Measurements from ENCODE around the gene UXS1. TPM values are rescaled to one million over a fixed set of nuclear protein-coding genes. Genes with fewer than 3 reads are reported as not detected.

The UXS1 gene
- total and polyA plus RNA-seq, 2 donors (not counting 1 experiment from before 2014, with no cell fraction given): 20.3 to 44.8 TPM

DNA sequence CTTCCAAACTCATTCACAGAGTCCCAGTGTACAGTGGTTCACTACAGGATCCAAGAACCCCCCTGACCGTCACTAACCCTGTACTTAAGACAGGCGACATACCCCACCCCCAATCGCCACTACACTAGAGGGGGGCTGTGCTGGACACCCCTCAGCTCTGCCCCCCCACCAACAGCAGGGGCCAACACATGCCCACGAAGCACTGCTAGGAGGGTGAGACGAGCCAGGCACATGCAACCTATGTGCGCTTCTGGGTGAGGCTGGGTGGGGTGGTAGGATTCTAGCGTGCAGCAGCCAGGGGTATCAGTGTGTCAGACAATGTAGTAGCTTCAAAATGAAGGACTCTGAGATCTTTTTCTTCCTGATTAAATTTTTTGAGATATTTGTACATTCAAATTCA is 67.8 kb downstream of the UXS1 start:
- intact Hi-C loops (cut with micrococcal nuclease): no loop called here
- no peaks in the 10 kb centered on the region for H3K9me3 Mint-ChIP-seq (ENCODE audit: insufficient read depth)
- Histone ChIP-seq H3K27me3 (replicated peaks in 1 of 4; ENCODE audit: control extremely low read depth in 1 of 4, control insufficient read depth in 3 of 4, insufficient read depth in 4 of 4, low read length in 3 of 4) (no peaks in the 10 kb centered on the region), H3K4me3 (ENCODE audit: control extremely low read depth in 1 of 5, extremely low read depth in 1 of 5, insufficient read depth in 1 of 5, low read depth in 2 of 5, low read length in 4 of 5) (no peak overlapping the region), H3K9me3 (ENCODE audit: control extremely low read depth in 1 of 3, control insufficient read depth in 2 of 3, insufficient read depth in 1 of 3, low read length in 2 of 3) (no peaks in the 10 kb centered on the region), H3K9ac (ENCODE audit: low read length) (no peak overlapping the region), H3K4me2 (replicated peaks; ENCODE audit: low read depth, low read length, poor library complexity, severe bottlenecking) (no peak overlapping the region), H3K27ac (ENCODE audit: low read length in 2 of 2) (no peak overlapping the region), H3K4me1 (ENCODE audit: control insufficient read depth in 2 of 2, insufficient read depth in 2 of 2, low read length in 2 of 2) (no peaks in the 10 kb centered on the region), H3K36me3 (replicated peaks in 1 of 2; ENCODE audit: control extremely low read depth in 1 of 2, control insufficient read depth in 1 of 2, extremely low read depth in 1 of 2, insufficient read depth in 2 of 2, low read length in 1 of 2) (peaks cover 5 to 48% of the 10 kb centered on the region in 2 experiments), H3K79me2 (ENCODE audit: control insufficient read depth, insufficient read depth, low read length) (peaks cover 15% of the 10 kb centered on the region), H4K20me1 (ENCODE audit: control insufficient read depth, insufficient read depth, low read length, poor library complexity, severe bottlenecking) (peaks cover 13% of the 10 kb centered on the region), H2AFZ (ENCODE audit: insufficient read depth, low read depth, low read length, poor library complexity, severe bottlenecking) (no peak overlapping the region)
- H3K27me3 Mint-ChIP-seq: no peaks in the 10 kb centered on the region
- DNase-seq (no peak), ATAC-seq (ENCODE audit: low read depth) (no peak)
- no peak overlapping the region for H3K4me3 Mint-ChIP-seq
- WGBS (ENCODE audit: insufficient coverage): 100% methylated on average over 3 of the region's 7 CpGs
- CTCF ChIA-PET: no interaction called here
- POLR2A ChIA-PET: no interaction called here
- H3K27ac Mint-ChIP-seq: no peak overlapping the region
- H3K4me1 Mint-ChIP-seq: peaks cover 3% of the 10 kb centered on the region
- no peak for TF ChIP-seq EZH2 (IDR thresholded peaks at IDR 0.05; ENCODE audit: borderline replicate concordance, insufficient read depth, low read depth, low read length, poor library complexity, severe bottlenecking)
- TF ChIP-seq, protein P1, sequence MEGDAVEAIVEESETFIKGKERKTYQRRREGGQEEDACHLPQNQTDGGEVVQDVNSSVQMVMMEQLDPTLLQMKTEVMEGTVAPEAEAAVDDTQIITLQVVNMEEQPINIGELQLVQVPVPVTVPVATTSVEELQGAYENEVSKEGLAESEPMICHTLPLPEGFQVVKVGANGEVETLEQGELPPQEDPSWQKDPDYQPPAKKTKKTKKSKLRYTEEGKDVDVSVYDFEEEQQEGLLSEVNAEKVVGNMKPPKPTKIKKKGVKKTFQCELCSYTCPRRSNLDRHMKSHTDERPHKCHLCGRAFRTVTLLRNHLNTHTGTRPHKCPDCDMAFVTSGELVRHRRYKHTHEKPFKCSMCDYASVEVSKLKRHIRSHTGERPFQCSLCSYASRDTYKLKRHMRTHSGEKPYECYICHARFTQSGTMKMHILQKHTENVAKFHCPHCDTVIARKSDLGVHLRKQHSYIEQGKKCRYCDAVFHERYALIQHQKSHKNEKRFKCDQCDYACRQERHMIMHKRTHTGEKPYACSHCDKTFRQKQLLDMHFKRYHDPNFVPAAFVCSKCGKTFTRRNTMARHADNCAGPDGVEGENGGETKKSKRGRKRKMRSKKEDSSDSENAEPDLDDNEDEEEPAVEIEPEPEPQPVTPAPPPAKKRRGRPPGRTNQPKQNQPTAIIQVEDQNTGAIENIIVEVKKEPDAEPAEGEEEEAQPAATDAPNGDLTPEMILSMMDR (IDR thresholded peaks at IDR 0.05): no peak

DNA sequence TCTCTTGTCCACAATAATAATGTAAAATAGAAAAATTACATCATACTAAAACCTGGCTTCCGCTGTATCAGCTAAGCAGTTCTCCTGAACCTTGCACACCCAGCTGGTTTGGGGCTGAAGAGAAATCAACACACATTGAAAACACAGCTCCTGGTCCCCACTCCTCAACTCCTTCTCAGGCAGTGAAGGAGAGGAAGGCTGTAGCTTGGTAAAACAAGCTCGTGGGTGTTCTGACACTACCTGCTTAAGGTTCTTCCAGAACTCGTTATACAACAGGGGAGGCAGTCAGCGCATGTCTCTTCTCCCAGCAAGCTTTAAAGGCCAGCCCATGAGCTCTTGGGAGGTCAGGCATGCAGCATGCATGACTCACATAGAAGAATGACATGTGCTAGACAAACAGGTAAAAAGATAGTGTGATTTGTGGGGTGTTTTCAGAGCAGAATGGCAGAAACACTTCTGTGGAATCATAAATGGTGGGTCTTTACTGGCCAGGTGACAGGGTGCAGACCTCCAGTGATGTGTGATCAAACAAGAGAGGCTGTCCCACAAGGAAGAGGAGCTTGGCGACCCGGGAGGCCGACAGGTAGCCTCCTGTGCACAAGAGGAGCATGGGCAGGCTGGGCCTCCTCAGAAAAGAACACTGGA is 69.1 kb downstream of the UXS1 start:
- Histone ChIP-seq H3K9me3 (ENCODE audit: control extremely low read depth in 1 of 3, control insufficient read depth in 2 of 3, insufficient read depth in 1 of 3, low read length in 2 of 3) (no peaks in the 10 kb centered on the region), H3K4me1 (ENCODE audit: control insufficient read depth in 2 of 2, insufficient read depth in 2 of 2, low read length in 2 of 2) (peaks cover 4% of the 10 kb centered on the region in 2 donors), H3K4me2 (replicated peaks; ENCODE audit: low read depth, low read length, poor library complexity, severe bottlenecking) (no peak overlapping the region), H3K27me3 (replicated peaks in 1 of 4; ENCODE audit: control extremely low read depth in 1 of 4, control insufficient read depth in 3 of 4, insufficient read depth in 4 of 4, low read length in 3 of 4) (no peaks in the 10 kb centered on the region), H4K20me1 (ENCODE audit: control insufficient read depth, insufficient read depth, low read length, poor library complexity, severe bottlenecking) (peaks cover 8% of the 10 kb centered on the region), H3K9ac (ENCODE audit: low read length) (no peak overlapping the region), H3K36me3 (replicated peaks in 1 of 2; ENCODE audit: control extremely low read depth in 1 of 2, control insufficient read depth in 1 of 2, extremely low read depth in 1 of 2, insufficient read depth in 2 of 2, low read length in 1 of 2) (peaks cover 3 to 60% of the 10 kb centered on the region in 2 experiments), H3K79me2 (ENCODE audit: control insufficient read depth, insufficient read depth, low read length) (peaks cover 10% of the 10 kb centered on the region), H3K27ac (ENCODE audit: low read length in 2 of 2) (no peak overlapping the region), H3K4me3 (ENCODE audit: control extremely low read depth in 1 of 5, extremely low read depth in 1 of 5, insufficient read depth in 1 of 5, low read depth in 2 of 5, low read length in 4 of 5) (no peak overlapping the region), H2AFZ (ENCODE audit: insufficient read depth, low read depth, low read length, poor library complexity, severe bottlenecking) (no peak overlapping the region)
- ATAC-seq (ENCODE audit: low read depth) (no peak), DNase-seq (no peak)
- ChIA-PET CTCF (no interaction called here), POLR2A (no interaction called here)
- H3K27ac Mint-ChIP-seq: no peak overlapping the region
- H3K27me3 Mint-ChIP-seq: no peaks in the 10 kb centered on the region
- intact Hi-C loops (cut with micrococcal nuclease): no loop called here
- H3K9me3 Mint-ChIP-seq (ENCODE audit: insufficient read depth): no peaks in the 10 kb centered on the region
- whole genome bisulfite sequencing (ENCODE audit: insufficient coverage): 99% methylated on average over 6 of the region's 7 CpGs
- peaks cover 7% of the 10 kb centered on the region for H3K4me1 Mint-ChIP-seq
- TF ChIP-seq EZH2 (IDR thresholded peaks at IDR 0.05; ENCODE audit: borderline replicate concordance, insufficient read depth, low read depth, low read length, poor library complexity, severe bottlenecking): no peak
- TF ChIP-seq, protein P1 (IDR thresholded peaks at IDR 0.05): no peak
- H3K4me3 Mint-ChIP-seq: no peak overlapping the region
